Left lobe of liver (tissue), 2 donors: ENCODE measurements around the gene AHDC1. TPM values are rescaled to one million over a fixed set of nuclear protein-coding genes. Genes with fewer than 3 reads are reported as not detected.
A peak's percentile ranks its signal among the peaks of the same experiment; 100 is the strongest.

ENCODE experiments used
- ATAC-seq: fragments of 200-7000 bp; cut with Tn5 transposase; one replicate; pipeline ENCODE4 v1.9.1; 2020; ENCODE audit warnings: mild to moderate bottlenecking, moderate library complexity
- DNase-seq: peaks from one replicate; pipeline ENCODE4 v3.0.0-alpha.2; 2020; ENCODE audit warnings: low spot score
- total RNA-seq: library from RNA; stranded (reverse); gene quantifications from one replicate; pipeline ENCODE4 v1.2.1, GENCODE V29; 2021
- donor health status: DM: no; HTN: no; CAD: no; lungs with moderate emphysema.
- donor health status: DM: no; HTN: yes; CAD: no.

The AHDC1 gene
- total RNA-seq, 1 donor from 2014 or later = 20.0 TPM

- DNase-seq (no peak), ATAC-seq (no peak)
Observed at GRCh38 chr1:27616441-27616840, 12.5 kb upstream of the AHDC1 start.

DNA sequence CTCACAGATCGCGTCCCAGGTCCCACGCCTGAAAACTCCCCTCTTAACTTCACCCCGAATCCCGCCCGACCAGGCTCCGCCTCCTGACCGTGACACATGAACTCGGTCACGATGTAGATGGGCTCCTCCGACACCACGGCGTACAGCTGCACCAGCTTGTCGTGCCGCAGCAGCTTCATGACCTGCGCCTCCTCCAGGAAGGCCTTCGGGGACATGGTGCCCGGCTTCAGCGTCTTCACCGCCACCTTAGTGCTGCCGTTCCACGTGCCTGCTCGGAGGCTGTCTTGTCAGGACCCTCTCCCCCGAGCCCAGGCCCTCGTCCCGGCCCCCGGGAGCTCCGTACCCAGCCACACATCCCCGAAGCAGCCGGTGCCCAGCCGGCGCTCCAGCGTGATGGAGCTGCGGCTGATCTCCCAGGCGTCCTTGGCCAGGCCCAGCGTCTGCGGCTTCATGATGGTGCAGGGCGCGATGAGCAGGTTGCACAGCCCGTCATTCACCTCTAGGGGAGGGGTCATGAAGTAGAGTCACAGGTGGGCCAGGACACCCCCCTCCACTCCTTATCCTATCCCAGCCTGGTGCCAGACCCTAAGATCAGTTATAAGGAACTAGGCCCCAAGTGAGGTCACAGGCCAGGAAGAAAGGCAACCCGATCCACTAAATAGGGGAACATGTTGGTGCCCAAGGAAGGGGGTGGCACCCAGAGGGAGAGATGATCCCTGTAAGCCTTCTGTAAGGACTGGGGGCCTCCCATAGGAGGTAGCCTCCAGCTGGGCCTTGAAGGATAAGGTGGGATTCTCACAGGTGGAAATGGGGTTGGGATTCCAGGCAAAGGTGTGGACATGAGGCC is 11.6 kb upstream of the AHDC1 start:
- ATAC-seq = no peak
- DNase-seq = no peak

DNA sequence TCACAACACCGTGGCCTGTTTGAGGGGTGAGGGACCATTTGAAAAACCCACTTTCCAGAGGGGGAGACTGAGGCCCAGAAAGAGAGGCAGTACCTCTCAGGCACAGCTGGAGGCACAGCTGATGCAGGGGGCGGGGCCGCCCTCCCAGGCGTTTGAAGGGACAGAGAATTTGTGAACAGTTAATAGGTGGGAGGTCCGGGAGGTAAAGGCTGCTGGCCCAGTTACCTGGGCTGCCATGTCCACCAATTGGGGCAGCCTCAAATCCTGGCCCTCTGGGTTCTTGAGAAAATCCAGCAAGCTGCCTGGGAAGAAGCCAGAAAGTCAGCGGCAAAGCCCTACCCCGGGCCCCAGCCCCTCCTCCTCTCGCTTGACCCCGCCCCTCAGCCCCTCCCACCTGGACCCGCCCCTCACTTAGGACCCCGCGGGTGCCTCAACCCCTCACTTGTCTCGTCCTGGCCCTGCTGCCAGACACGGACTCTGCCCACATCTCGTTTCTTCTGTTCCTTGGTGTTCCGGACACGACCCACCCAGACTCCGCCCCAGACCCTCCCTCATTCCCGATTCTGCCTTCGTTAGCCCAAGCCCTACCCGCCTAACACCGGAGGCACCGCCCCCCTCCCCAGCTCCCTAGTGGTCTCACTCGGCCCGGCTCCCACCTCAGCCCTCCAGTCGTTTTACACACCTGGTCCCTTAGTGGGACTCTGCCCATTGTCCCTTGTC is 10.8 kb upstream of the AHDC1 start:
- ATAC-seq = no peak
- no peak for DNase-seq

DNA sequence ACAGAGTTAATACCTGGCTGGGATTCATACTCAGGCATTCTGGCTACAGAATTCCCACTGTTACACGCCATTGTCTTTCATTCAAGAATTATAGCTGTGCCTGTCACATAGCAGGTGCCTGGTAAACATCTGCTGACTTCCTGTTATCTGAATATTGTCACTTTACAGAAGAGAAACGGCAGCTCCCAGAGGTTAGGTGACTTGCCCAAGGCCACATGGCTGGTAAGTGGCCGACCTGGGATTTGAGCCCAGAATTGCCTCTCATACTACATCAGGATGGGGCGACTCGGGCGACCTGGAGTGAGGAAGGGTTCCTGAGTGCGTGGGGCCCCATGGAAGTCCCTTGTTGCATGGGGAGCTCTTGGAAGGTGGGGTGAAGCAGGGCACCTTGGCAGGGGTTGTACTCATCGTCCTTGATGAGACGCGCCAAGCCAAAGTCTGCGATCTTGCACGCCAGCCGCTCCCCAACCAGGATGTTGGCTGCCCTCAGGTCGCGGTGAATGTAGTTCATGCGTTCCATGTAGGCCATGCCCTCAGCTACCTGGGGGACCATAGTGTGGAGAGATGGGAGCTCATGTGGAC is 10.2 kb upstream of the AHDC1 start:
- no peak for DNase-seq
- no peak for ATAC-seq

DNA sequence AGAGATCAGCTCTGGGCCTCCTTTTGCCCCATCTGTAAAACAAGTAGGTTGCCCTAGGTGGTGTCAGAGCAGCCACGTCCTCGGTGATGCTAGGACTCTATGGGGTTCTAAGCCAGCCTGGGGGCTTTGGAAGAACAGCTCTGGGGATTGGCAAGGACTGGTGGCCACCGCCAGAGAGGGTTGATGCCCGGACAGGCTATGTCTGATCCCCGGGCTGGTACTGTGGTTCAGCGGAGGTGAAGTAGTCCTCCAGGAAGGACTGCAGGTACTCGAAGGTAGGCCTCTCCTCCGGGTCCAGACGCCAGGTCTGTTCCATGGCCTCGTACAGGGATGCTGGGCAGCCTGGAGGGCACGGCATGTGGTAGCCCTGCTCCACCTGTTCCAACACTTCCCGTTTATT is 8.8 kb upstream of the AHDC1 start:
- ATAC-seq (no peak), DNase-seq (no peak)

DNA sequence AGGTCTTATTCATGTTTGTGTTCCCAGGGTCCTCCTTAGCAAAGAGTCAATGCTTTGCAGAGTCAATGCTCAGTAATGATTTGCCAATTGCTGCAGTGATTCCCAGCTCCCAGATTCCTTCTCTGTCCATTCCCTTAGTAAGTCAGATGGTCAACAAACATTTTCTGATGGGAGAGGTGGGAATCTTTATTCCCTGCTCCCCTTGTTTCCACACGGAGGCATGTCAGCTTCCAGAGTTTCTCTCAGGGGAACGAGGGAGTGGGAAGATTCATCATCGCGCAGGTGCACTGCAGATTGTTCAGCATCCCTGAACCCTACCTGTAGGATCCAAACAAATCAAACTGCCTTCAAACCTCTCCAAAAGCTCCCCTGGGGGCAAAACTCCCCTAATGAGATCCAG is 7.5 kb upstream of the AHDC1 start:
- DNase-seq = no peak
- no peak for ATAC-seq

- no peak for DNase-seq
- no peak for ATAC-seq
Observed at GRCh38 chr1:27609618-27610240, 5.8 kb upstream of the AHDC1 start.

GRCh38 chr1:27609210-27609555 is 5.2 kb upstream of the AHDC1 start:
- ATAC-seq (no peak), DNase-seq (no peak)

- no peak for DNase-seq
- no peak for ATAC-seq
Observed at GRCh38 chr1:27607239-27607804, 3.4 kb upstream of the AHDC1 start.

- ATAC-seq = no peak
- DNase-seq = no peak
Observed at GRCh38 chr1:27606708-27607238, 2.8 kb upstream of the AHDC1 start.

GRCh38 chr1:27605796-27606707 is 2.1 kb upstream of the AHDC1 start:
- DNase-seq (peak; percentile 62), ATAC-seq (no peak)

- no peak for DNase-seq
- no peak for ATAC-seq
Observed at GRCh38 chr1:27605300-27605766, 1.4 kb upstream of the AHDC1 start.

- DNase-seq (no peak), ATAC-seq (no peak)
Observed at GRCh38 chr1:27604579-27605299, 795 bp upstream of the AHDC1 start.

DNA sequence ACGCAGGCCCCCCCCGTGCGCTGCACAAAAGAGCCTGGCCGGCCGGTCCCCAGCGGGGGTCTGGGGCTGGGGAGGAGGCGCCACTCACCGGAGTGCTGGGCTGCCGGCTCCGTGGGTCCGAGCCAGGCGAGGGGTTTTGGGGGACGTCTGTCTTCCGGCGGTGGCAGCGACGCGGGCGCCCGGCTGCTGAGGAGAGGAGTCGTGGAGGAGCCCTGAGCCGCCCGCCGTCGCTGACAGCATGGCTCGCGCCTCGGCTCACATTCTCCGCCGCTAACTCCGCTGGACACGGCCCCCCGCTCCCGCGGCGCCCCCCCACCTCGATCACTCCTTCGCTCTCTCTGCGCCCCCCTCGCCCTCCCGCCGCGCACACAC is 649 bp downstream of the AHDC1 start:
- ATAC-seq = peak; percentile 1
- DNase-seq = no peak

DNA sequence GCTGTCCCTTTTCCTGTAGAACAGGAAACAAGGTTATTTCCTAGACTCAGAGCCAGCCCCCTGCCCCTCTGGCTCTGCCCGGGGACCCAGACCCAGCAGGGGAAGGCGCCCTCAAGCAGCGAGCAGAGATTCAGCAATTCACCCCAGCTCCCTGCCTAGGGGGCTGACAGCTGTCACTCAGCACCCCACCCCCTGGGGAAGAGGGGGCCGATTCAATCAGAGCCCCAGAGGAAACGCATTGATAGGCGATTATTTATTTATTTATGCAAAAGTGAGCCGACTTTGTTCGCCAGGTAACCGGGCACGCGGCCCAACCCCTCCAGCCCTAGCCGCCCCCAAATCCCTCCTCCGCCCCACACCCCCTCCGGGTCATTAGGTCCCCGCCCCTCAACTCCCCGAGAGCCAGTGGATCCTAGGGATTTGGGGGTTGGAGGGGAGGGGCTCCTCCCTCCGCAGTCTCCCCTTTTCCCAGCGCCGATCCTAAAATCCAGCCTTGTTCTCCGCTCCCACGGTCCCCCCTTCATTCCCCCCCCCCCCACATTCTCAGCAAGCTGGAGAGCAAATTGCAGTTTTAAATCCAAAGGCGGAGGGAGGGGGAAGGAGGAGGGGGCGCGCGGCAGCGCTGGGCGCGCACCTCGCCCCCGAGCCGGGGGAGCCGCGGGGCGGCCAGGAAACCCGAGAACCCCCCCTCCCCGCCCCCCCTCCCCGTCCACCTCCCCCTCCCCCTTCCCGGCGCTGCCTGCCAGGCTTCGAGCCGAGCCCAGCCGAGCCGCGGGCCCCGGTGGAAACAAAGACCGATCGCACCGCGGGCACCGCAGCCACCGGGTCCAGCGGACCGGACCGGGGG is 1.3 kb downstream of the AHDC1 start:
- peak; percentile 58 for ATAC-seq
- peak; percentile 68 for DNase-seq

DNA sequence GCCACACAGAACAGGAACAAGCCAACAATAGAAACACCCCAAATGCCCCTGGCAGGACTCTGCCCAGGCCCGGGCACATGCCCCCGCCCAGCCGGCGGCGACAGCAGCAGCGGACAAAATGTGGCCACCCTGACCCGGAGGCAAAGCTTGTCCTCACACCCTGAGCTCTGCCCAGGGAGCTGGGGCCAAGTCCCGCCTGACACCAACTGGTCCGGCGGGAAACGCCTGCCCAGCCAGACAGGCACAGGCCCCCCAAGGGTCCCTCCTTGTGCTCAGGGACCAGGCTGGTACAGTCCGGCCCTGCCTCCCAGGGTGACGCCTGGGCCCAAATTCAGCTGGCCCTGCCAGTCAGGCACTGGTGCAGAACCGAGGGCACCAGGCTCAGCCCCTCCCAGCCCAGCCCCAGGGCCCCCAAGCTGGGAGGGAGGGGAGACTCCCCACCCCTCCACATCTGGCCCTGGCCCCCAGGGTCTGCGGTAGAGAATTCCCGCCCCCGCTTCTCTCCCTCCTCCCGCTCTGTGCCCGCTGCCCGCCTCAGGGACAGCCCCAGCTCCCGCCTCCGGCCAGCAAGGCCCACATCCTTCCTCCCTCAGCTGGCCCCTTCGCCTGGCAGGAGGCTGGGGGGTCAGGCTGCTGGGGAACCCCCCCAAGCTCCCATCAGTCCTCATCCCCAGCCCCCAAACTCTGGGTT is 2.0 kb downstream of the AHDC1 start:
- peak; percentile 90 for DNase-seq
- ATAC-seq = peak; percentile 73

DNA sequence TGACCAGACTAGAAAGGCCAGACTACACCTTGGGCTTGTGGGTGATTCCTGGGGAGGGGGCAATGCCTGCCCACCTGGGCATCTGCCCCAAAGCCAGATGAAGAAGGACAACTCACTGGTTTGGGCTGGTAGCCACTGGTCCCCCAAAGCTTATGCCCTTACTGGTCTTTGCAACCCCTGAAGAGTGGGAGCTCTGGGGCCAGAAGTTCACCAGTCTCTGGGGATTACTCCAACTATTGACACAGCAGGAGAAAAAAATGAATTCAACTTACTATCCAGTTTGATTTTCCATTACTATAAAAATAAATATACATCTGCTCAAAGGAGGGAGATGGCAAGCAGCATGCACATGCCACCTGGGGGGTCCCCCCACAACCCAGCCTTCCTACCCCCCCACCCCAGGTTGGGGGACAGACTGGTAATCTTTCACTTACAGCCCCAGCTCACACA is 2.6 kb downstream of the AHDC1 start:
- no peak for ATAC-seq
- DNase-seq = peak; percentile 42
